Measurements from ENCODE around the gene NPLOC4. TPM values are rescaled to one million over a fixed set of nuclear protein-coding genes. Genes with fewer than 3 reads are reported as not detected.
A peak's percentile ranks its signal among the peaks of the same experiment; 100 is the strongest.

NPLOC4 gene
- total and polyA plus RNA-seq, 2 experiments from 2014 or later, result 51.4 to 64.6 TPM

DNA sequence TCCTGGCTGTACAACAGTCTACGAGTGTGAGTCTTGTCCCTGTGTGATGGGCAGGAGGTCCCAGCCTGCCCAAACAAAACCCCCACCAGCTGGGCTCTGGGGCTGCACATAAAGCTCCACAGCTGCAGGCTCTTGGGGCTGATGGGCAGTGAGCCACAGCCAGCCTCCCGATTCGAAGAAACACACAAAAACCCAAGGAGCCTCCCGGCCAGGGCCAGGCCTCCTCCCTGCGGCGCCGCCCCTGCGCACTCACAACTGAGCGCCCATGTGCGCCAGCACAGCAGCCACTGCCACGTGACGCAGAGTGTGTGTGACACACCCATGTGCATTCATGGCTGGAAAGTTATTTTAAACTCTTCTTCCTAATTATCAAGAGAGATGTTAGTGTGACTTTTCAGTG is 54.2 kb downstream of the NPLOC4 start:
- Histone ChIP-seq H3K9me2 (ENCODE audit: insufficient read depth) (no peaks in the 10 kb centered on the region), H3K27me3 (replicated peaks; ENCODE audit: insufficient read depth) (no peaks in the 10 kb centered on the region), H4K20me1 (ENCODE audit: insufficient read depth) (no peaks in the 10 kb centered on the region), H3K79me2 (ENCODE audit: insufficient read depth) (peaks cover 51% of the 10 kb centered on the region), H3K4me2 (ENCODE audit: unreplicated experiment) (peak overlapping the region; percentile 10), H3K27ac (peak overlapping the region; percentile 77), H3K9ac (peak overlapping the region; percentile 23), H3K4me3 (no peak overlapping the region), H3F3A (ENCODE audit: insufficient read depth) (peaks cover 36% of the 10 kb centered on the region), H3K9me3 (ENCODE audit: low read depth) (no peaks in the 10 kb centered on the region), H3K36me3 (ENCODE audit: low read depth) (peaks cover 43% of the 10 kb centered on the region), H2AFZ (no peak overlapping the region), H3K4me1 (ENCODE audit: insufficient read depth) (peaks cover 40% of the 10 kb centered on the region)
- in situ Hi-C loops (cut with MboI), result no loop called here
- no peak for TF ChIP-seq EZH2 (IDR thresholded peaks at IDR 0.05; ENCODE audit: insufficient read depth, poor library complexity, severe bottlenecking)
- no peak for TF ChIP-seq EZH2phosphoT487 (IDR thresholded peaks at IDR 0.05; ENCODE audit: insufficient read depth, low read depth)
- 70 to 72% methylated on average over 12 of the region's 12 CpGs for WGBS, 2 experiments (ENCODE audit: low coverage in 1 of 2, low lambda C conversion rate in 2 of 2, missing lambda C conversion rate in 2 of 2)
- no peak for DNase-seq

- Histone ChIP-seq H3K36me3 (ENCODE audit: low read depth) (peaks cover 40% of the 10 kb centered on the region), H3K4me1 (ENCODE audit: insufficient read depth) (peaks cover 44% of the 10 kb centered on the region), H3K4me3 (no peak overlapping the region), H2AFZ (no peak overlapping the region), H3K79me2 (ENCODE audit: insufficient read depth) (peaks cover 51% of the 10 kb centered on the region), H3K9me3 (ENCODE audit: low read depth) (no peaks in the 10 kb centered on the region), H3K4me2 (ENCODE audit: unreplicated experiment) (peak overlapping the region; percentile 10), H3K27me3 (replicated peaks; ENCODE audit: insufficient read depth) (no peaks in the 10 kb centered on the region), H3F3A (ENCODE audit: insufficient read depth) (peaks cover 40% of the 10 kb centered on the region), H3K9ac (peak overlapping the region; percentile 23; the same call in 1 of the 2 replicates), H4K20me1 (ENCODE audit: insufficient read depth) (no peaks in the 10 kb centered on the region), H3K9me2 (ENCODE audit: insufficient read depth) (no peaks in the 10 kb centered on the region), H3K27ac (peak overlapping the region; percentile 77)
- TF ChIP-seq EZH2 (IDR thresholded peaks at IDR 0.05; ENCODE audit: insufficient read depth, poor library complexity, severe bottlenecking) (no peak), EZH2phosphoT487 (IDR thresholded peaks at IDR 0.05; ENCODE audit: insufficient read depth, low read depth) (no peak)
- WGBS, 2 experiments (ENCODE audit: low coverage in 1 of 2, low lambda C conversion rate in 2 of 2, missing lambda C conversion rate in 2 of 2), result 26 to 29% methylated on average over 5 of the region's 5 CpGs
- DNase-seq, result peak; percentile 88
- in situ Hi-C loops (cut with MboI), result no loop called here
Observed at GRCh38 chr17:81582341-81582740, 54.6 kb downstream of the NPLOC4 start.

DNA sequence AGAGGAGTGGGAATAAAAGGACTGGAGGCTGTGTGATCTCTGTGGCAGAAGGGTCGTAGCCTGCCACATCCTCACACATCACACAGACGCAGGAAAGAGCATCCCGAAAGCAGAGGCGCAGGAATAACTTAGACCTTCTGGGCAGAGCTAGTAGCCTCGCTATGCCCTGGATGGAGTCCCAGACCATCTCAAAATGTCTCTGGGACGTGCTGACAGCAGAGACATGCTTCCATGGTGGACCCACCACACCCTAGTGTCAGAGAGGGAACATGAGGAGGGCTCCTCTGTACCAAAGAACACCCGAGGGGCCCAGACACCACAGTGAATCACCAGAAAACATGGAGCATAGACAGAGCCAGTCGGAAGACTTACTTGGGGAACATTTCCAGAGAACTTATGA is 55.2 kb downstream of the NPLOC4 start:
- Histone ChIP-seq H3K9me2 (ENCODE audit: insufficient read depth) (no peaks in the 10 kb centered on the region), H3K4me3 (no peak overlapping the region), H2AFZ (no peak overlapping the region), H3K27ac (peak overlapping the region; percentile 77), H3K4me2 (ENCODE audit: unreplicated experiment) (no peak overlapping the region), H3K27me3 (replicated peaks; ENCODE audit: insufficient read depth) (no peaks in the 10 kb centered on the region), H3F3A (ENCODE audit: insufficient read depth) (peaks cover 46% of the 10 kb centered on the region), H3K9ac (no peak overlapping the region), H3K79me2 (ENCODE audit: insufficient read depth) (peaks cover 46% of the 10 kb centered on the region), H4K20me1 (ENCODE audit: insufficient read depth) (no peaks in the 10 kb centered on the region), H3K36me3 (ENCODE audit: low read depth) (peaks cover 34% of the 10 kb centered on the region), H3K9me3 (ENCODE audit: low read depth) (no peaks in the 10 kb centered on the region), H3K4me1 (ENCODE audit: insufficient read depth) (peaks cover 50% of the 10 kb centered on the region)
- 56 to 61% methylated on average over 8 of the region's 8 CpGs for WGBS, 2 experiments (ENCODE audit: low coverage in 1 of 2, low lambda C conversion rate in 2 of 2, missing lambda C conversion rate in 2 of 2)
- TF ChIP-seq EZH2phosphoT487 (IDR thresholded peaks at IDR 0.05; ENCODE audit: insufficient read depth, low read depth) (no peak), EZH2 (IDR thresholded peaks at IDR 0.05; ENCODE audit: insufficient read depth, poor library complexity, severe bottlenecking) (no peak)
- no peak for DNase-seq
- in situ Hi-C loops (cut with MboI), result no loop called here

GRCh38 chr17:81580481-81580880 is 56.4 kb downstream of the NPLOC4 start:
- no peaks in the 10 kb centered on the region for H4K20me1 ChIP-seq (ENCODE audit: insufficient read depth)
- H3F3A ChIP-seq (ENCODE audit: insufficient read depth), result peaks cover 53% of the 10 kb centered on the region
- H3K9ac ChIP-seq, result no peak overlapping the region
- no peaks in the 10 kb centered on the region for H3K9me3 ChIP-seq (ENCODE audit: low read depth)
- peak overlapping the region; percentile 59 for H3K27ac ChIP-seq
- no peak overlapping the region for H3K4me3 ChIP-seq
- no peak for DNase-seq
- peaks cover 30% of the 10 kb centered on the region for H3K36me3 ChIP-seq (ENCODE audit: low read depth)
- H3K79me2 ChIP-seq (ENCODE audit: insufficient read depth), result peaks cover 51% of the 10 kb centered on the region
- H3K27me3 ChIP-seq (replicated peaks; ENCODE audit: insufficient read depth), result no peaks in the 10 kb centered on the region
- peaks cover 60% of the 10 kb centered on the region for H3K4me1 ChIP-seq (ENCODE audit: insufficient read depth)
- in situ Hi-C loops (cut with MboI), result no loop called here
- TF ChIP-seq EZH2phosphoT487 (IDR thresholded peaks at IDR 0.05; ENCODE audit: insufficient read depth, low read depth) (no peak), EZH2 (IDR thresholded peaks at IDR 0.05; ENCODE audit: insufficient read depth, poor library complexity, severe bottlenecking) (no peak)
- no peak overlapping the region for H2AFZ ChIP-seq
- 96 to 98% methylated on average over 6 of the region's 6 CpGs for WGBS, 2 experiments (ENCODE audit: low coverage in 1 of 2, low lambda C conversion rate in 2 of 2, missing lambda C conversion rate in 2 of 2)
- no peaks in the 10 kb centered on the region for H3K9me2 ChIP-seq (ENCODE audit: insufficient read depth)
- peak overlapping the region; percentile 50 for H3K4me2 ChIP-seq (ENCODE audit: unreplicated experiment)

Measured in GM23248 (cell line).